NCI-H2196 treated with DMSO at 0.1 percent for 48 hours (cell line): ENCODE measurements around the gene TOR4A.

ENCODE experiments used
- DNase-seq: peaks from one replicate; lab custom pipeline; 2025; ENCODE audit not compliant: unreplicated experiment; lab: John Stamatoyannopoulos, UW

The TOR4A gene

DNA sequence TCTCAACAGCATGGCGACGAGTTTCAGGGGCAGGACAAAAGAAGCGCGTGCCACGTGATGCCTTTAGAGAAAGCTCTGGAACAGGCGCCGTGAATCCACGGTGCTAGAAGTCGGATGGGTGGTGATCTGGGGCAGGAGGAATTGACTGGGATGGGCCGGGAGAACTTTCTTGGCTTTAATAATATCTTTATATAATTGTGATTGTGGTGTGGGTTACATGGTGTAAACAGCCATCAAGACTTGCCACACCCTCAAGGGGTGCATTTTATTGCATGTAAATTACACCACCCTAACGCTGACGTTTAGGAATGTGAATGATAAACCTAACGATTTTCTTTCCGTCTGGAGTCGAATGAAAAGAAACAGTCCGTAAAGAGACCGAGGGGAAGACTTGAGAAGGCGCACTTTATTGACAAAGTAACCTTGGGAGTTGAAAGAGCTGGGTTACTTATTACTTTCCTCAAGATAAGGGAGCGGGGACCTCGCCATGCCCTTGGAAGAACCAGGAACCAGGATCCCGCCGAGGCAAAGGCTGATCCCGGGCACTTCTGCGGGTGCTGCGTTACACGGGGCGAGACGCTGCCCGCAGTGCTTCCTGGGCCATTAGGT is 16.1 kb downstream of the TOR4A start:
- no peak for DNase-seq

DNA sequence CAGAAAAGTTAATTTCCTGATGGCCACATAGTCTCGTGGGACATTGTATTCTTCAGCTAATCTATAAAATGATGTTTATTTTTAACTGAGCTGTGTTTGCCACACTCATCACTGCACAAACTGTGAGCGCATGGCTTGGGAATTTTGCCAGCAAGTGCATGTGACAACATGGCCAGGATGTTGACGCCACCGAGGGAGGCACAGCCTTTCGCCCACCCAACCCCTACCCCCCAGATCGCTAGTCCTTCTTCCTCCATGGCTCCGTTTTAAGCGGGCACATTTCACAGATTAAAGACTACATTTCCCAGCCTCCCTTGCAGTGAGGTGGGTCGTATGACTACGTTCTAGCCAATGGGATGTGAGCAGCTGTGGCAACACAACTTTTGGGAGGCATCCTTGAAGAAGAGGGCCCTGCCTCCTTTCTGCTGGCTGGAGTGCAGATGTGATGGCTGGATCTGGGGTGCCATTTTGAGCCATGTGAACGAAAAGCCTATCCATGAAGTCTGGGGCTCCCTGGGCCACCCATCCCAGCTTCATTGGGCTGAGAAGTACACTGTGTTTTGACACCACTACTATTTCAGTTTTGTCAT is 16.7 kb downstream of the TOR4A start:
- DNase-seq, result no peak

DNA sequence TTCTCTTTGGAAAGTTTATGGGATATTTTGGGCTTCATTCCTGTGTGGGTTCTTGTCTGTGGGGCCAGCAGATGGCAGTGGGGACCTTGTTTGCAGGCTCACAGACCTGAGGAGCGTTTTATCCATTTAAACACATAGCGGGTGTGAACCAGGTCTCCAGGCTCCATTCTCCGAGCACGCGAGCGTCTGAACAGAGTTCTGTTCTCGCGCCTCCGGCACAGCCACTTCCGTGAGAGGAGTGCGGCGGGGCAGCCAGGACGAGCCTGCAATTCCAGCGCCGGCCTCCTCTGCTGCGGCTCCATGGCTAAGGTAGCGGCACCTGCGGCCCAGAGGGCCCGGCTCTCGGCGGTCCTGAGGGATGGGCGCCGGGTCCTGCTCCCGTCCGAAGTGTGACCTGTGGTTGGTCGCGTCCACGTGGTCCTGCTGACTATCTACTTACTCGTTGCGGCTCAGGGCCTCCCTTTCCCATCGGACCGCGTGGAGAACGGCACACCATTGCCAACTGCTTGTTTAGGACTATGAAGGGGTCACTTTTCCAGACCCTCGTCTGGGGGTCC is 17.2 kb downstream of the TOR4A start:
- DNase-seq, result no peak

DNA sequence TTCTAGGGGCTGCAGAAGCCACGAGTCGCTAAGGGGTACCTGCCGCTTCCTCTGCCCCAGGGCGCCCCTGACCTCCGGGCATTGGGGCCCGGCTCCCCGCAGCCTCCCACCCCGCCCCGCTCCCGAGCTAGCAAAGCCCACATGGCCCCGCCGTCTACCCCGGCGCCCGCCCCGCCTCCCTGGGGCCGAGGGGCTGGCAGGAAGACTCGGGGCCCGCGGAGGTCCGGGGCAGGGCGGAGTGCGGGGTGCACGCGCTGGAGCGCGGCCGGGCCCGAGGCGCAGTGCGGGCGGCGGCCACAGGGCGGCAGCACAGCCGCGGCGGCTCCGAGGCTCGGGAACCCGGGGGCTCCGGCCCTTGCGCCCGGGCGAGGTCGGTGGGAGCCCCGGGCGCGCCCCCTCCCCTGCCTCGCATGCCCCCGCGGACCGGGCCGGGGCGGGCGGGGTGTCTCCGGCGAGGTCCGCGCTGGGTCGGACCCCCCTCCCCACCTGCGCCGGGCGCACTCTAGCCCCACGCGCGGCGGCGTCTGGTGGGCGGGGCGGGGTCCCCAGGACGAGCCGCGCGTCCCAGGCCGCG is 17.8 kb downstream of the TOR4A start:
- no peak for DNase-seq

DNA sequence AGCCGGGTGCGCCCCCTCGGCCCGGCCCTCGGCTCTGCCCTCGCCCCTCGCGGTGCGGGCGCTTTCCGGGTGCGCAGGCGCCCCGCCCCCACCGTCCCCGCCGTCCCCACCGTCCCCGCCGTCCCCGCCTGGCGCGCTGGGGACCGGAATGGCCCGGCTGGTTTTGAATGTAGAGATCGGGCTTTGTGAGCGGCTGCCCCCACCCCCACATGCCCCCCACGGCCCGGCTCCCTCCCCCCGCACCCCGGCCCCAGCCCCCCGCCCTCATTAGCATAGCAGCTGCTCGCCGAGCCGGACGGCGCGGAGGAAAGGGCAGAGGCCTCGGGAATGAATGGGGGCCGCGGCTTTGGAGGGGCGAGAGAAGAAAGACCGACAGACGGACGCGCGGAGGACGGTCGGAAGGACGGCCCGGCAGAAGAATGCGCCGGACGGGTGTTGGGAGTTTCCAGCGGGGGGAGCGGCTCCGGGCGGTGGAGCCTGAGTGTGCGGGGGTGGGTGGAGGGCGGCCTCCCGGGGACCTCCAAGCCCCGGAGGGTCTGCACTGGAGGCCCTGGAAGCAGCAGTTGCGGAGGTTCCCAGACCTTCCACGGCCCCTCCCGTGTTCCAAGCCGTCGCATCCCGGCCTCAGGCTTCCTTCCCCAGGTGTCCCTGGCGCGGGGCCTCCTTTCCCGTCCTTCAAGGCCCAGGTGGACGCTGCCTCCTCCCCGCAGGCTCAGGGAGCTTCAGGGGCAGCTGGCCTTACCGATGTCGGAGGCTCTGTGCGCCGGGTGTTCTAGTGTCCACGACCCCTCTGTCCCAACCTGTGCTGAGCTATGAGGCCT is 18.5 kb downstream of the TOR4A start:
- no peak for DNase-seq

DNA sequence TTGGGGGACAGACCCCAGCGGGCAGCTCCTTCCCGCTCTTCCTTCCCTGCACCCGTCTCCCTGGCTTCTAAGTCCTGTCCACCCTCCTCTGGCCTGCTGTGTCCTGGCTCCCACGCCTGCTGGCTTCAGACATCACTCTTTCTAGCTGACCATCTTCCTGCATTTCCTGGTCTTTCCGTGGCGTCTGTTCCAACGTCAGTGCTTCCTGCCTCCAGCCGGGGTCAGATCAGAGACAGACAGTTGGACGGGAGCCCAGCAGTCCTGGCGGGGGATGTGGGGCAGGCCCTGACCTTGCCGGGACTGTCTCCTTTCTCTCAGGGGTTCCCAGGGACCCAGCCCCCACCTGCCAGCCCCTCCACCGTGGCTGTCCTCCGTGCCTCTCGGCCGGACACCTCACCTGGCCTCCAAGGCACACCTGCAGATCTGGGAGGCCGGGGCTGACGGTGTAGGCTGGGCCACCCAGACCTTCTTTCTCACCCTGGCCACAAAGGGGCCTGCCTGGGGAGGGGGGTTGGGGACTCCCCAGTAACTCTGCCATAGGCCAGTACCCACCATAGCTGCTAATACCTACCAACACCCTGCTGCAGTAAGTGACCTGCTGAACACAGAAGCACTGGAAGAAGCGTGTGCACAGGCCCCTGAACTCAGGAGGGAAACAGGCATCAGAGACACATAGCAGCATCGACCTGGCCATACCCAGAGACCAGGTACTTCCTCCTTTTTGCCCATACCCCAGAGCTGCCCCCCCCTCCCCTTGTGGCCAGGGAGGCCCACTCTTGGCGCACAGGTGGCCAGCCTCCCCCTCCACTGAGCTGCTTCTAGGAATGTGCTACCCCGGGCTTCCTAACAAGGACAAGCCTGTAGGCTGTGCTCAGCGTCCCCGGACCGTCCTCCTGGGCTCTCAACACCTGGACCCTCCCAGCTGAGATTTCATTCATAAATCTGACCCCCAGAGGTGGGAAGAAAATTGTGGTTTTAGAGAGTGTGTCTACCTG is 19.4 kb downstream of the TOR4A start:
- DNase-seq, result no peak

DNA sequence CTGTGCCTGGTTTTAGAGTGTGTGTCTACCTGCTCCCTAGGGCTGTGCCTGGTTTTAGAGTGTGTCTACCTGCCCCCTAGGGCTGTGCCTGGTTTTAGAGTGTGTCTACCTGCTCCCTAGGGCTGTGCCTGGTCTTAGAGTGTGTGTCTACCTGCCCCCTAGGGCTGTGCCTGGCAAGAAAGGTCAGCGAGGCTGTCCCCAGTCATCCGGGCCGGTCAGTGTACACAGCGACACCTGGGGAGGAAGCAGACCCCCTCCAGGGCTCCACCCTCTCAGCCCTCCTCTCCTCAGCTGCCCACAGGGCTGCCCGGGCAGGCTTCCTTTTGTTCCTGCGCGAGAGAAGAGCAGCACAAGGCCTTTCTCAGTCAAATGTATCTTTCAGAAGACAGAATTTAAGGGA is 20.4 kb downstream of the TOR4A start:
- no peak for DNase-seq

DNA sequence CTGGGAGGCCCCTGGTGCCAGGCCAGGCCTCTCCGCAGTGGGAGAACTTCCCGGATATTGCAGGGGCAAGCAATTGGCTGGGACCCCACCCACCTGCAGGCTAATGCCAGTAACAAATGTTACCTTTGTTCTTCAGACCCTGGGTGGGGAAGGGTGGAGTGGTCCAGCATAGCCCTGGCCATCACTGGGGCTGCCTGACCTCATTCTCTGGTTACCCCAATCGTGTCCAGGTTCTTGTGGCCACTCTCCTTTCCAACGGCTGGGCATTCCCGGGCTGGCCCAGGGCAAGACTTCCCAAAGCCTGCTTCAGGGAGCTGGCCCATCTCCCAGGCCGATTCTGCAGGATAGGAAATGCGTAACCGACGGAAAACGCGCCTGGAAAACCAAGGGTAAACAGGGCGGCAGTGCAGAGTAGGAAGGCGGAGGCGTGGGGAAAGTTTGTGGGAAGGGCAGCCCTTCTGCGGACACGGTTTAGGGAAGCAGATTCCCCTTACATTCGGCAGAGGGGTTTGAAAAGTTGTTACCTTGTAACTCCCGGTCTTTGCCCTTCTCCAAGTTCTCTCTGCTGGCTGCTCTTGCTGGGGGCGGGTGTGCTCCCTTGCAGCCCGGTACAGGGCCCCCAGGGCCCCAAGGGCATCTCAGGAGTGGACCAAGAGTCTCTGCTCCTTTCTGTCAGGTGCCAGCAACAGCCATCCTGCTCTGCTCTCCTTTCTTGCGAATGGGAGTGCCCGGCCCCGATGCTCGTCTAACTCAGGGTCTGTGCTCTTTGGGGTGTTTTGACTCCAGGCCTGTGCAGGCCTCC is 21.1 kb downstream of the TOR4A start:
- DNase-seq, result no peak

DNA sequence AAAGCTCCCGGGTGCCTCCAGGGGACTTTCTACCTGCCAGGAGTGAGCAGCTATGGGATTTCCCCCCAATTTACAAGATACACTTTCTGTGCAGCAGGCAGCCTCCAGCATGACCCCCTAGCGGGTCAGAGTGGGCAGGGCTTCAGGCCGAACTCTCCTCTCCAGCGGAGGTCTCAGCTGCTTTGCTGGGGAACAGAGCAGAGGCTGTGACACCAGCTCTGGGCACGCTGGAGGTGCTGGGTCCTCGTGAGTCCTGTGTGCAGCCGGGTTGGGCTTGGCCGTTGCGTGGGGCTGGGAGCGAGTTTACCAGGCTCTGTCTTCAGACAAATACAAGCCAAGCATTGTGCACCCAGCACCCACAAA is 21.7 kb downstream of the TOR4A start:
- no peak for DNase-seq

DNA sequence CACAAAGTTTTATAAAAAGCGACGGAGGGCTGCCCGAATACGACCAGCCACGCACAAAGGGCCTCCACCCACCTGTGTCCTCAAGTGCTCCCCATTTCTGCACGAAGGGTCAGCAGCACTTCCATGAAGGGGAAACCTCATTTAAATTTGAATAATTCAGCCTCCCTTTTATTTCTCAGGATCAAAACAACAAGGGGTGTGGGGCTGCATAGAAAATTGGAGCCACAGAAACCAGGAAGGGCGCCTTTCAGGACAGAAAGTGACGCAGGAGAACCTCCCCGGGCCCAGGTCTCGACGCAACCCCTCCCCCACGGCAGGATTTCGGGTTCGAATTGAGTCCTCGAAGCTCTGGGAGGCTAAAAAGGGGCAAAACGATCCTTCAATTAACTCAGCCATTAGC is 22.4 kb downstream of the TOR4A start:
- DNase-seq, result no peak

DNA sequence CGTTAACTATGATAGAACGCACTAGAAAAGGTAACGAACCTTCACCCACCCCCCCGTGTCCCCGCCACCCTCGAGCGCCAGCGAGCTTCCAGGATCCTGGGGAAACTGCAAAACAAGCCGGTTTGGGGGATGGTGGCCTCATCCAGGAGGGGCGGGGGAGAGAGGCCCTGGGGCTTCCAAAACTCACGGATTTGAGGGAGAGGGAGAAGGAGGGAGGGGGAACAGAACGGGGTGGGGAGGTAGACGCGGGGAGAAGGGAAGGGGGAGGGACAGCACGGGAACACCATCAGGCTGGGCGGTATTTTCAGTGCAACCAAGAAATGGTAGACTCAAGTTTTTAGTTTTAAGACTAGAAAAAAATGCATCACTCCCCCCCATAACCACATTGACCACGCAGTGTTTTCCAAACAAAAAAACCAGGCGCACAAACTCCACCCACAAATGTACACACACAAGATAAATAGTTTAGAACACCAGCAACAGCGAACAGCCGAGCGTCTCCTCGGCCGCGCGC is 23.1 kb downstream of the TOR4A start:
- no peak for DNase-seq

DNA sequence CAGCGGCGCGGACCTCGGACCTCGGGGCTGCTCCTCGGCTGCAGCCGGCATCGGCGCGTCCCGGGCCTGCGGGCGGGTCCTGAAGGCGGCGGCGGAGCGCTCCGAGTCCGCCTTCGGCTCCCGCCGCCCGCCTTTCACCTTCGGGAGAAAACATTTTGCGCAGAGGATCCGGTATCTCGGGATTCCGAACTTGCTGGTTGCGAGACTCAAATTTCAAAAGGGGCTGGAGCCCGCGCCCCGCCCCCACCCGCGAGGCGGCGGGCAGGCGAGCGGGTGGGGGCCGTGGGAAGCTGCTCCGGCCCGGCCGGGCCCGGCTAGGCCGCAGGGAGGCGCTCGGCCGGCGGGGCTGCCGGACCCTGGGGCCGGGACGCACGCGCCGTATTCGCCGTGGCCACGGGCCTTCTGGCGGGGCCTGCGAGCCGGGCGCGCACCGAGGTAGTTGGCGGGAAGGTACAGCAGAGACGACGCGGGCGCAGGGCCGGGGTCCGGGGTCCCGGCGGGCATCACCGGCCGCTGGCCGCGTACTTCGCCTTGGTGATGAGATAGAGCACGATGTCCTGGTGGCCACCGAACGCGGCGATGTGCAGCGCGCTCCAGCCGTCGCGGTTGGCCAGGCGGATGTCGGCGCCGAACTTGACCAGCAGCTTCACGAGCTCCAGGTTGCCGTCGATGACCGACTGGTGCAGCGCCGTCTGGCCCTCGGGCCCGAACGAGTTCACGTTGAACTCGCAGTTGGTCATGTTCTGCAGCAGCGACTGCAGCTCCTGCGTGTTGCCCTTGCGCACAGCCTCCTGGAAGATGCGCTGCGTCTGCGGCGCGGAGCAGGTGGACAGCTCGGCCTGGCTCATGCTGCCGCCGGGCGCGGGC is 23.8 kb downstream of the TOR4A start:
- DNase-seq, result peak; percentile 40

DNA sequence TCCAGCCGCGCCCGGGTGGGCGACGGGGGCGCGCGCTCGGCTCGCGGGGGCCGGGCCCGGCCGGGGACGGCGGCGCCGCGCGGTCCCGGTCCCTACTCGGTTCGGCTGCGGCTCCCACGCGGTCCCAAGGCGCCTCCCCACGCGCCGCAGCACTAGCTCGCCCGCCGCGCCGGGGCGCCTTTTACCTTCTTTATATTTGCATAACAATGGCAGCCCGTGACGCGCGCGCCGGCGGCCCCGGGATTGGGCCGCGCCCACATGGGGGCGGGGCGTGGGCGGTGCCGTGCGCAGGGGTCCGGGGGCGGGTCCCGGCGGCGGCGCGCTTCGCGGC is 24.6 kb downstream of the TOR4A start, which contains the start of gene NRARP:
Gene NRARP (minus strand): TSS at position 154 of the 331 bp plus-strand sequence. CDS start 343 bp downstream, outside the sequence.
- DNase-seq, result peak; percentile 72

DNA sequence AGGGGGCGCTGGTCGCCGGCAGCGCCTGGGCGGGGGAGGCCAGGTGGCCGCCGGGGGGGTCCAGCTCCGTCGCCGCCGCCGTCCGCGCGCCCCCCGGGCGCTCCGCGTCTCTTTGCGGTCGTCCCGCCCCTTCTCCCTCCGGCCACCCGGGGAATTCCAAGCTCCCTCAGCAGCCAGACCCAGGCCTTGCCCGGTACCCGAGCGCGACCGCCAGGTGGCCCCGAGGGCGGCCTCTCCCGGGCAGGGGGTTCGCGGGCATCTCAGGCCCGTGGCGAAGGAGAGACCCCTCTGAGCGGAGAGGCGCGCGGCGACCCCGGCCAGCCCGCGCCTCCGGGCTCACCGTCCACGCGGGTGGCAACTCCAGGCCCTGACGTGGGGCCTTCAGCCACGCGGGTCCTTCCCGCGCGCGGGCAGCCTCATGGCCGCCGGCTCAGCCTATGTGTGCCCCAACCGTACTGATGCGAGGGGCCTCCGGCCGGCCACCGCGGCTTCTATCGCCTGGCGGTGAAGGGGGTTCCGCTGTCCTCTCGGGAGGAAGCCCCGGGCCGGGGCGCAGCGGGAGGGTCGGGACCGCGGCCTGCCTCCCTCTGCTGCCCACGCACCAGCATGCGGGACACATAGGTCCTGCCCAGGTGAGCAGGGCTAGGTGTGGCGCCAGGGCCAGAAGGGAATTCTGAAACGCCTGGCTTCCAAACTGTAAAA is 25.1 kb downstream of the TOR4A start:
- no peak for DNase-seq

DNA sequence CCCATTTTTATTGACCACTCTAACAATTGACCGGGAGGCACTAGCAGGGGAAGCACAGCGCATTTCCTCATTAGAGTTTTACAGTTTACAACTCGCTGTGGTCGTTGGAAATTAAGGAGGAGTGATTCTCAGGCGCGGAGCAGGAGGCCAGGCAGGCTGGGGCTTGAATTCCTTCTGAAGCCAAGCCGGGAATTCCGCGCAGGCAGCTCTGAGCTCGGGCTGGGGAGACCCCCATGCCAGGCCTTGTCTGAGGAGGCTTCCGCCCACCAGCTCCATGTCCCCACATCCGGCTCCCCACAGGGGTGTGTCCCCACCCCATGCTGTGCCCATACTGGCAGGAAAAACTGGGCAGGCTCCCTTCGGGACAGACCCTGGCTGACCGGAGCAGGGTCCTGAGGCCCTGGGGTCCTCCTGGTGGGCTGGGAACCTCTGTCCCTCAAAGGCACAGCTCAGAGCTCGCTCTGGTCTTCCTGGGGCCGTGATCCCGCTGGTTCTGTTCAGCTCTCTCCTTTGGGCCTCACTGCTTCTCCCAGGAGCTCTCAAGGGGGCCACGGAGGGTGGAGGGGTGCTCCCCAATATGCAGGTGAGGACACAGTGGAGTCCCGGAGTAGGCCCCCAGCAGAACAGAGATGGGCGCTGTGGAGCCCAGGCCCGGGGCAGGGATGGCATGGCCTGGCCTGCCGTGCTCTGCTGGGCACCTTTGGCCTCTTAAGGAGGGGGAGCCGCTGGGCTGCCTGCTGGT is 25.8 kb downstream of the TOR4A start:
- no peak for DNase-seq

DNA sequence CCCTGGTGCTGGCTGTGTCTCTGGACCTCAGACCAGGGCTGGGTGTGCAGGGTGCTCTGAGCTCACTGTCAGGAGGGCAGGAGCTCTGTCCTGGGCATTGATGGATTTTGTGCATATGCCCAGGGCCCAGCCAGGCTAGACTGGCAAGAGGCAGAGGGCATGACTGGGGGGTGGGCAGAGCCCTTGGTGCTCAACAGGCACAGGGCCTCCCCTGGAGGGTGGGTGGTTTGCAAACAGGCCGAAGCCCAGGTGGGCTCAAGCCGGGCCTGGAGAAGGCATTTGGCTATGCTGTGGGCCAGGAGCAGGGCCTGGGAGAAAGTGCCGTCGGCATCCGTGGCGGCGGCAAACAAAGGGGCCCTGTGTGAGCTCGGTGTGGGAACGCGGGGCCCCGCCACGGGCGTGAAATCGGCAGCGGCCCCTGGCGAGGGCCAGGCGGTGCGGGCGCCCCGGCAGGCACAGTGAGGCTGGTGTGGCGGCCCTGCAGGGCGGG is 26.4 kb downstream of the TOR4A start:
- no peak for DNase-seq

DNA sequence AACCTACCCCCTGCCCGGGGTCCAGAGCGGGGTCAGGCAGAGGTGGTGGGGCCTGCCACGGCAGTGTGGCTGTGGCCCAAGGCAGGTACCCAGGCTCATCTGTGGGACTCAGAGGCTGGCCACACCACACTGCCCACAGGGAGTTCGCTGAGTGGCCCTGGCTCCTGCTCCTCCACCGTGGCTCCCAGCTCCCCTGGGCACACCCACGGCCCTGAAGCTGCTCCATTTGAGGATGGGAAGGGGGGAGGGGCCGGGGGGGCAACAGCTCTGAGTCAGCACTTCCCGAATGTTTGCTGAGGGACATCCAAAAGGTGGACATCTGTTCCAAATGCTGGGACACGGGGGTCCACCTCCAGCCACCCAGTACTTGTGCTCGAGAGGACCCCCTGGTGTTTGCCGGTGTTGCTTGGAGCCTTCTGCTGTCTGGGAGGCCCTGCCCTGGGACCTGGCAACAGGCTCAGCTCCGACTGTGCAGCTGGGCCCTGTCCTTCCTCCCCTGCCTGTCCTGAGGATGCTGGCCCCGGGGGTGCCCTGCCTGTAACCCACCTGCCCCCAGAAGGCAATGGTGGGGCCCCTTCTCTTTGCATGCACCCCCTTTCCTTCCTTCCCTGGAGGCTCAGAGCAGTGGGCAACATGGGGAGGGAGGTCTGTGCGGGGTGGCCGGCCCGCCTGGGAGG is 27.0 kb downstream of the TOR4A start:
- DNase-seq, result no peak
